GM06990 (cell line): ENCODE measurements around the gene IKBKG.
A peak's percentile ranks its signal among the peaks of the same experiment; 100 is the strongest.

Experiments
- DNase-seq: peaks from one replicate; pipeline ENCODE4 v3.0.0-alpha.2; 2011; ENCODE audit not compliant: insufficient read length; ENCODE audit errors: extremely low read depth
- H3K27me3 ChIP-seq: replicated peaks from 2 replicates; pipeline ENCODE4 v1.6.0; 2011; ENCODE audit warnings: low read length; ENCODE audit not compliant: control insufficient read depth, insufficient read depth
- H3K36me3 ChIP-seq: 2 replicates; pipeline ENCODE4 v1.5.1; 2011; ENCODE audit warnings: low read length; ENCODE audit not compliant: control insufficient read depth, insufficient read depth
- H3K4me3 ChIP-seq: replicated peaks from 2 replicates; pipeline ENCODE4 v1.5.1; 2011; ENCODE audit warnings: low read depth, mild to moderate bottlenecking, control low read depth, low read length
- CTCF ChIP-seq: IDR thresholded peaks from 2 replicates; pipeline ENCODE4 v1.5.1; 2011; ENCODE audit warnings: low read length, control low read depth, mild to moderate bottlenecking, inconsistent platforms; ENCODE audit not compliant: insufficient read depth, poor library complexity, severe bottlenecking

The IKBKG gene

GRCh38 chrX:154540897-154541535 lies 6.4 kb upstream of the IKBKG start:
- no peaks in the 10 kb centered on the region for H3K27me3 ChIP-seq
- DNase-seq, result no peak
- H3K4me3 ChIP-seq, result no peak overlapping the region
- no peak for TF ChIP-seq CTCF
- H3K36me3 ChIP-seq, result no peaks in the 10 kb centered on the region; the same call in none of the 2 replicates

- TF ChIP-seq CTCF, result no peak
- no peaks in the 10 kb centered on the region for H3K27me3 ChIP-seq
- H3K36me3 ChIP-seq, result no peaks in the 10 kb centered on the region; the same call in none of the 2 replicates
- no peak overlapping the region for H3K4me3 ChIP-seq
- no peak for DNase-seq
These were observed 5.9 kb upstream of the IKBKG start for GRCh38 chrX:154541589-154541895.

GRCh38 chrX:154541896-154542722 lies 5.3 kb upstream of the IKBKG start:
- DNase-seq, result no peak
- no peaks in the 10 kb centered on the region; the same call in none of the 2 replicates for H3K36me3 ChIP-seq

GRCh38 chrX:154542723-154543424 lies 4.5 kb upstream of the IKBKG start:
- no peak overlapping the region for H3K4me3 ChIP-seq
- H3K36me3 ChIP-seq, result no peaks in the 10 kb centered on the region; the same call in none of the 2 replicates
- no peak for DNase-seq

More at GRCh38 chrX:154541896-154542722, 5.3 kb upstream of the IKBKG start:
- Histone ChIP-seq H3K4me3 (no peak overlapping the region), H3K27me3 (no peaks in the 10 kb centered on the region)
- no peak for TF ChIP-seq CTCF

GRCh38 chrX:154545673-154546274 lies 1.6 kb upstream of the IKBKG start:
- Histone ChIP-seq H3K4me3 (peak overlapping the region; percentile 58), H3K27me3 (no peaks in the 10 kb centered on the region), H3K36me3 (no peaks in the 10 kb centered on the region; the same call in none of the 2 replicates)
- no peak for DNase-seq
- TF ChIP-seq CTCF, result no peak

More at GRCh38 chrX:154542723-154543424, 4.5 kb upstream of the IKBKG start:
- no peak for TF ChIP-seq CTCF
- H3K27me3 ChIP-seq, result no peaks in the 10 kb centered on the region
